ENCODE results near the gene EBF3.
"Not testable (repeated sequence)": the region's sequence is repeated elsewhere in the genome, so short reads cannot be mapped to it uniquely, and the experiment has no call there.

EBF3 gene

DNA sequence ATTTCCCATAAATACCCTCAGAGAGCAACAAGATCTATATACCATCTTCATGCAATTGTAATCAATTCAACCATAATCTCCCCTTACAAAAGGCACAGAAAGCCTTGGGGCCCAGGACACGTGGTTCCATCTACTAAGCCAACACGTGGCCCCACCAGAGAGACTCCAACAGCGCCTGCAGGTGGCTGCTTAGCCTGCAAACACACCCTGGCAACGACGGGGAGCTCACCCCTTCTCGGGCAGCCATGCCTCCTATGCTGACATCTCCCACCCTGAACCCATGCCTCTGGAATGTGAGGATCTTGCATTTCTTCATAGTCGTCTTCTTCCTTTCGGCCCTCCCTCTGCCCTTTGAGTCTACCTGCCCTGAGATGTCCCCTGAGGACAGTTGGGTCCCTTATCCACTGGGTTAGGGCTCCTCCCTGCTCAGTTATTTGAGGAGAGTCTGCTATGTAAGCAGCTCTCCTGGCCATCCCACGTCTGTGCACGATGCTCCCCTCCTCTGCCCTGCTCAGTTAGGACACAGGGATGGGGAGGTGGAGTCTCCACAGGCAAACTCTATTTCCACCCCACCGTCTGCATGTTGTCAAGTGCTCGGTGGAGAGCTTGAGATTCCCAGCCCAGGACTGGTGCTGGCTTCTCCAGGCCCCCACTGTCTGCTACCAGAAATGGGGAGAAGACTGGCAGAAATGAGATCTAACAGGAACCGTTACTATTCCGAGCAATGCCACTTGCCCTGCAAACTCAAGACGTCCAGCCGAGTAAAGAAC lies 36.5 kb downstream of the EBF3 start:
- no peak for DNase-seq

DNA sequence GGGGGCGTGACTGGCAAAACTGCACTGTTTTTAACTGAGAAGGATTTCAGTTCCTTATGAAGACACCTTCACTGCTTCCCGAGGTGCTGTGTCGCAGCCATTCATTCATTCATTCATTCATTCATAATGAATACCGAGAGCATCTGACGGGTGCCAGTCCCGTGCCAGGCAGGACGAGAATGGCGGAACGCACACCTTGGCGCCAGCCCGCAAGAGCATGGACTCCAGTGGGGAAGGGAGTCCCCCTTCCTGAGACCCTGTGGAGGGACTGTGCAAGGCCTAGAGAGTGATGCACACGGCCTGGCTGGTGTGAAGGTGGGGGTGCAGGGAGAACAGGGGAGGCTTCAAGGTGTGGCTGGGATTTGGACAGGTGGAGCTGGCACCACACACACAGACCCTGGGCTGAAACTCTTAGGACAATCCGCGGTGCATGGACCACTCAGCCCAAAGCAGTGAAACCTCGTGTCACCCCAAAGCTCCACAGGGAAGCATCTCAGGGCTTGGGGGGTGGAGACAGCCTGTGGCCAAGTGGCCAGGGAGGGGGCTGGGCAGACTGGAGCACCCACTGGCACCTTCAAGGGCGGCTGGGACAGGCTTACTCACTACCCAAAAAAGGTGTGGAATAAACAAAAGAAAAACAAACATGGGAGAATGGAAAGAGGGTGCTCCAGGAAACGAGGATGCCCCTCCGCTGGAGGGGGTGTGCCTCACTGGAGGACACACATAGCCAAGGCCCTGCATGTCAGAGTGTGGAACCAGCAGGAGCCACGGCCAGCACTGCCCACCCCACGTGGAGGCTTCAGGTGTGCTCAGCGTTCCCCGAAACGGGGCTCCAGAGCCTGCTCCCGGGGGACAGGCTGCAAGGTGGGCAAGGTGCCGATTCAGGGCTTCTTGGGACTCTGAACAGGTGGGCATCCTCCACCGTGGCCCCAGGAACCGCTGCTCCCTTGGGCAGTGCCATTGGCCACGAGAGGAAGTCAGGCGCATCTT lies 37.7 kb downstream of the EBF3 start:
- DNase-seq = no peak

DNA sequence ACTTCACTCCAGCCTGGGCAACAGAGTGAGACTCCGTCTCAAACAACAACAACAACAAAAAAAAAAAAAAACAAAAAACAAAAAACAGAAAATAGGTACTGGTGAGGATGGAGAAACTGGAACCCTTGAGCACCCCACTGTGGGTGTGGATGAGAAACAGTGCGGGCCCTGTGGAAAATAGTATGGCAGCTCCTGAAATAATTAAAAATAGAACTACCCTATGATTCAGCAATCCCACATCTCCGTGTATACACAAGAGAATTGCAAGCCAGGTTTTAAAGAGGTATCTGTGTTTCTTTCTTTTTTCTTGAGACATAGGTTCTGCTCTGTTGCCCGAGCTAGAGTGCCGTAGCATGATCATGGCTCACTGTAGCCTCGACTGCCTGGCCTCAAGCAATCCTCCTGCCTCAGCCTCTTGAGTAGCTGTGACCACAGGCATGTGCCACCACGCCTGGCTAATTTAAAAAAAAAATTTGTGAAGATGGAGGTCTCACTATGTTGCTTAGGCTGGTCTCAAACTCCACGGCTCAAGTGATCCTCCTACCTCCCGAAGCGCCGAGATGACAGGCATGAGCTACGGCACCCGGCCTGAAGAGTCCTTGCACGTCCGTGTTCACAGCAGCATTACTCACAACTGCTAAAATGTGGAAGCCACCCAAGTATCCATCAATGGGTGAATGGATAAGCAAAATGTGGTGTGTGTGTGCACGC lies 39.5 kb downstream of the EBF3 start:
- DNase-seq = no peak

- no peak for DNase-seq
Observed at GRCh38 chr10:129922598-129923123, 41.4 kb downstream of the EBF3 start.

DNA sequence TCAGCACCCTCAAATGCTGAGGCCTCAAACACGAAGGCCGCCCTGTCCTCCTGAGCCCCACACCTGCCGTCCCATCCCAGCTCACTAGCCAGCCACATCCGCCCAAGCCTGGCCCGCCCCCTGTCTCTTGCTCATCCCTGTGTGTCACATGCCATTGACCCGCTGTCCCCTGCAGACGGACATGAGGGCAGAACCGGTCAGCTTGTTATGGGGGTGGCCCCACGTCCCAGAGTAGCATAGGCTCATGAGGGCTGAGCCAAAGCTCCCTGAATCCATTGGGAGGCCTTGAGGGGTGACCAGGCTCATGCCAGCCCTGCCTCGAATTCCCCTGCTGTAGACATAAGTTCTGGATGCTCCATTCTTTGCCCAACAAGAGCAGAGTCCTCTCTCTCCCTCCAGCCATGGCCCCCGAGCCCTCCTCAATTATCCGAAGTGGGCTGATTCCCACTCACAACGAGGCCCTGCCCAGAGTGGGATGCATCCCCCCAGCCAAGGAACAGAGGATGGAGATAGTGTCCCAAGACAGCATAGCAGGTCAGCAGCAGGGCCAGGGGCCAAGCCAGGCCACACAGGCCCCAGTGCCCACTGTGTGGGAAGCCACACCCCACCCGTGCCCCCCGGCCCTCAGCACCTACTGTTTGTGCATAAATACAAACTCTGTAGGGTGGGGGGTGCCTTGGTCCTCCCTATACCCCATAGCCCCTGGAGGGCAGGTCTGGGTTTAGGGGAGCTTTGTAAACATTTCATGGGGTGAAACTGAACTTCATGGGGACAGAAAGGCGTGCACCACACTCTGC lies 42.1 kb downstream of the EBF3 start:
- no peak for DNase-seq

DNA sequence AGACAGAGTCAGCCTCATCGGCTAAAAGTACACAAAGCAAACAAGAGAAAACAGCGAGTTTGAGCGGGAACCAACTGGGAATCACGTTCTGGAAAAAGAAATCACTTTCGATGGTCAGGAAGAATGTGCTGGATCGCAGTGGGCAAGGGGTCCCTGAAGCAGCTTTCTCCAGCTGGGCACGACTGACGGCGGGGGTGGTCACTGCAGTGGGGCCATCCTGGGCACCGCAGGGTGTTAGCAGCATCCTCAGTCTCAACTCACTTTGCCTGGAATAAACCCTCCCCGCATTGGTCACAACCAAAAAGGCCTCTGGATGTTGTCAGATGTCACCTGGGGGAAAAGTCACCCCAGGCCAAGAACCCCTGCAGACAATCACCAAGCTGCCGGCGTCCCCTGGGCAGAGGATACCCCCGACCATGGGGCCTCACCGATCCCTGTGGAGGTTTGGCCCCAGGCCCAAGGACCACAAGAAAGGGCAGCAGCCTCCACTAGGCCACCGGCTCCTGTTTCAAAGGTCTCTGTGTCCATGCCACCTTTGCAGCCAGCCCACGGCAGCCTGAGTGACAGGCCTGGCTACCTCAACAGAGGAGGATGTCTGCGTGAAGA lies 42.9 kb downstream of the EBF3 start:
- DNase-seq = no peak

DNA sequence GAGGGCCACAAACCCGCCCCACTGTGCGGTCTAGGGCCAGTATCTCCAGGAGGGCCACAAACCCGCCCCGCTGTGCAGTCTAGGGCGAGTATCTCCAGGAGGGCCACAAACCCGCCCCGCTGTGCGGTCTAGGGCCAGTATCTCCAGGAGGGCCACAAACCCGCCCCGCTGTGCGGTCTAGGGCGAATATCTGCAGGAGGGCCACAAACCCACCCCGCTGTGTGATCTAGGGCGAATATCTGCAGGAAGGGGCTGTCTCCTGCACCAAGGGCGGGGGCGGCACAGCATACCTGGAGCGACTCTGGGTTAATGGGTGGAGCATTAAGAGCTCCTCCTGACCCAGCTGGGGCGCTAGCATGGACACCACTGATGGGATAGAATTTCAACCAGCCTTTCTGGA lies 43.9 kb downstream of the EBF3 start:
- not testable (repeated sequence) for DNase-seq

DNA sequence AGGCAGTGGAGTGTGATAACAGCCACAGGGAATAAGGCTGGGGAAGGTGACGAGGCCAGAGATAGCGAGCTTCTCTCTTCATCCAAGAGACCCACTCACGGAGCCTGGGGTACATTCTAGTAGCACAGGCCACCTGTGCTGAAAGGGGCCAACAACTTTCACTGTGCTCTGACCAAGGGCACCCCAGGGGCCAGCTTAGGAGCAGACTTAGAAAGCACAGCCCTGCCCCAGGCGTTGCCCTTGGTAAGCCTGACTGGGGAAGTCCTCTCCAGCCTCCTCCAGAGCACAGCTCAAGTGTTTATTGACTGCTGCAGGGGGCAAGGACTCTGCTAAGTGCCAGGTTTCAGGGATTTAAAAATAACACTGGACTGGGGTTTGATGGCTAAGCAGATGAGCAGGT lies 44.7 kb downstream of the EBF3 start:
- no peak for DNase-seq

- DNase-seq = no peak
Observed at GRCh38 chr10:129918836-129919235, 45.2 kb downstream of the EBF3 start.

- DNase-seq = no peak
Observed at GRCh38 chr10:129918401-129918800, 45.7 kb downstream of the EBF3 start.

DNA sequence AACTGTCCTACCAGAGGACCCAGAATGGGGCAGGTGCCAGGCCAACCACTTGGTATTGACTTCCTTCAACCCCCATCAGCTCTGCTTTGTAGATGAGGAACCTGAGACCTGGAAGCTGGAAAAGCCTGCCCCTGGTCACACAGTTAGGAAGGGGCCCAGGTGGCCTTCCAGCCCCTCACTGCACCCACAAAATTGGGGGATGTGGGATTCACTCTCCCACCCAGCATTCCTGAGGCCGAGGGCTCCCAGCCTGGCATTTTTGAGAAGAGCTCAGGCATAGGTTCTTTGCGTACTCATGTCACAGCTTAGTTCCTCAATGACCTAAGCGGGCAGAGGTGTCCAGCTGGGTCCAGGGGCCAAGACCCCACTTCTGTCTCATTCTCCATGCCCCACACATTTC lies 46.1 kb downstream of the EBF3 start:
- no peak for DNase-seq

GRCh38 chr10:129916506-129916995 lies 47.5 kb downstream of the EBF3 start:
- no peak for DNase-seq

- no peak for DNase-seq
Observed at GRCh38 chr10:129915526-129916378, 48.3 kb downstream of the EBF3 start.

- no peak for DNase-seq
Observed at GRCh38 chr10:129914960-129915359, 49.1 kb downstream of the EBF3 start.

GRCh38 chr10:129914153-129914855 lies 49.8 kb downstream of the EBF3 start:
- no peak for DNase-seq

GRCh38 chr10:129912986-129913695 lies 50.9 kb downstream of the EBF3 start:
- no peak for DNase-seq

- no peak for DNase-seq
Observed at GRCh38 chr10:129912166-129912917, 51.7 kb downstream of the EBF3 start.
